ENCODE measurements around the gene B2M. TPM values are rescaled to one million over a fixed set of nuclear protein-coding genes. Genes with fewer than 3 reads are reported as not detected.

The B2M gene
- total and polyA plus RNA-seq, 10 of the 15 experiments (the other 5 are each of a cell fraction or from before 2014, with no cell fraction given) = 2,901 to 22,794 (median 8,374) TPM

DNA sequence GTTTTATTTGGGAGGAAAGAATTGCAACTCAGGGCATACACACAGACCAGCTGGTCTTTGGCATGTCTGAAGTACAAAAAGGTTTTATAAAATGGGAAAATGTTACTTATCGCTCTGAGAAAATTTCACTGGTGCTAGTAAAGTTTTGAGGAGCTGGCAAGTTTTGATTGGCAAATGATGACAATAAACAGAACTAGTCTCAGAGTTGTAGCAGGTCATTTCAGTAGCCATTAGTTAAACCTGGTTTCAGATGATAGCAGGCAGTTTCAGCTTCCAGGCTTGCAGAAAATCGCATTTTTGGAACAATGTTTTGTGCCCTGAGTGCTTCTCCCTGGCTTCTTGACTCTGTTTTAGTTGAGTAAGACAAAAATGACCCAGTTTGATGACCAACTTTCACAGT, 10.7 kb downstream of the B2M start (continued):
- TF ChIP-seq ATF3 (IDR thresholded peaks at IDR 0.05; ENCODE audit: borderline replicate concordance, extremely low read depth, low read depth, low read length) = no peak
- no peak for TF ChIP-seq HDGF (IDR thresholded peaks at IDR 0.05)
- TF ChIP-seq EED (IDR thresholded peaks at IDR 0.05; ENCODE audit: low read depth) = peak; percentile 49; the same call in 1 of the 2 replicates
- TF ChIP-seq ATF7 (IDR thresholded peaks at IDR 0.05; ENCODE audit: low read depth) = 0 out of 2 replicates have a peak, but pooled peaks have one; percentile 26
- no peak for TF ChIP-seq RELA (IDR thresholded peaks at IDR 0.05; ENCODE audit: borderline replicate concordance, partially characterized antibody)
- no peak for TF ChIP-seq NRF1 (conservative IDR thresholded peaks at IDR 0.05; ENCODE audit: low read depth, low read length)
- 0 out of 2 replicates have a peak, but pooled peaks have one; percentile 45 for TF ChIP-seq GATAD2B (conservative IDR thresholded peaks at IDR 0.05; ENCODE audit: low read depth)
- no peak for TF ChIP-seq CHD2 (IDR thresholded peaks at IDR 0.05; ENCODE audit: borderline replicate concordance, low read depth, low read length)
- TF ChIP-seq ZNF622 (IDR thresholded peaks at IDR 0.05) = no peak
- TF ChIP-seq, protein P1, sequence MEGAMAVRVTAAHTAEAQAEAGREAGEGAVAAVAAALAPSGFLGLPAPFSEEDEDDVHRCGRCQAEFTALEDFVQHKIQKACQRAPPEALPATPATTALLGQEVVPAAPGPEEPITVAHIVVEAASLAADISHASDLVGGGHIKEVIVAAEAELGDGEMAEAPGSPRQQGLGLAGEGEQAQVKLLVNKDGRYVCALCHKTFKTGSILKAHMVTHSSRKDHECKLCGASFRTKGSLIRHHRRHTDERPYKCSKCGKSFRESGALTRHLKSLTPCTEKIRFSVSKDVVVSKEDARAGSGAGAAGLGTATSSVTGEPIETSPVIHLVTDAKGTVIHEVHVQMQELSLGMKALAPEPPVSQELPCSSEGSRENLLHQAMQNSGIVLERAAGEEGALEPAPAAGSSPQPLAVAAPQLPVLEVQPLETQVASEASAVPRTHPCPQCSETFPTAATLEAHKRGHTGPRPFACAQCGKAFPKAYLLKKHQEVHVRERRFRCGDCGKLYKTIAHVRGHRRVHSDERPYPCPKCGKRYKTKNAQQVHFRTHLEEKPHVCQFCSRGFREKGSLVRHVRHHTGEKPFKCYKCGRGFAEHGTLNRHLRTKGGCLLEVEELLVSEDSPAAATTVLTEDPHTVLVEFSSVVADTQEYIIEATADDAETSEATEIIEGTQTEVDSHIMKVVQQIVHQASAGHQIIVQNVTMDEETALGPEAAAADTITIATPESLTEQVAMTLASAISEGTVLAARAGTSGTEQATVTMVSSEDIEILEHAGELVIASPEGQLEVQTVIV (IDR thresholded peaks at IDR 0.05; ENCODE audit: borderline replicate concordance, partially characterized antibody) = no peak
- TF ChIP-seq TBL1XR1 (IDR thresholded peaks at IDR 0.05; ENCODE audit: low read depth, low read length) = no peak
- no peak for TF ChIP-seq MEF2B (IDR thresholded peaks at IDR 0.05; ENCODE audit: partially characterized antibody, poor library complexity, severe bottlenecking)
- TF ChIP-seq POLR2AphosphoS2 (IDR thresholded peaks at IDR 0.05; ENCODE audit: low read depth, low read length) = no peak
- peak; percentile 62 for TF ChIP-seq MTA2 (IDR thresholded peaks at IDR 0.05; ENCODE audit: low read depth)
- TF ChIP-seq ZNF207 (IDR thresholded peaks at IDR 0.05; ENCODE audit: borderline replicate concordance) = no peak
- TF ChIP-seq NR2C2 (IDR thresholded peaks at IDR 0.05; ENCODE audit: borderline replicate concordance, control insufficient read depth, insufficient read length, low read depth) = no peak
- TF ChIP-seq WRNIP1 (IDR thresholded peaks at IDR 0.05; ENCODE audit: borderline replicate concordance, low read depth, low read length) = no peak
- TF ChIP-seq NFYB (IDR thresholded peaks at IDR 0.05; ENCODE audit: insufficient read depth, low read depth, low read length) = peak; percentile 36; the same call in 1 of the 2 replicates
- TF ChIP-seq, protein P2, sequence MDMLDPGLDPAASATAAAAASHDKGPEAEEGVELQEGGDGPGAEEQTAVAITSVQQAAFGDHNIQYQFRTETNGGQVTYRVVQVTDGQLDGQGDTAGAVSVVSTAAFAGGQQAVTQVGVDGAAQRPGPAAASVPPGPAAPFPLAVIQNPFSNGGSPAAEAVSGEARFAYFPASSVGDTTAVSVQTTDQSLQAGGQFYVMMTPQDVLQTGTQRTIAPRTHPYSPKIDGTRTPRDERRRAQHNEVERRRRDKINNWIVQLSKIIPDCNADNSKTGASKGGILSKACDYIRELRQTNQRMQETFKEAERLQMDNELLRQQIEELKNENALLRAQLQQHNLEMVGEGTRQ (IDR thresholded peaks at IDR 0.05; ENCODE audit: borderline replicate concordance, low read depth, low read length) = no peak
- peak; percentile 35; the same call in 1 of the 2 replicates for TF ChIP-seq NFIC (IDR thresholded peaks at IDR 0.05; ENCODE audit: low read depth, low read length)
- no peak for TF ChIP-seq ZBED1 (IDR thresholded peaks at IDR 0.05; ENCODE audit: borderline replicate concordance)
- TF ChIP-seq, protein P3, sequence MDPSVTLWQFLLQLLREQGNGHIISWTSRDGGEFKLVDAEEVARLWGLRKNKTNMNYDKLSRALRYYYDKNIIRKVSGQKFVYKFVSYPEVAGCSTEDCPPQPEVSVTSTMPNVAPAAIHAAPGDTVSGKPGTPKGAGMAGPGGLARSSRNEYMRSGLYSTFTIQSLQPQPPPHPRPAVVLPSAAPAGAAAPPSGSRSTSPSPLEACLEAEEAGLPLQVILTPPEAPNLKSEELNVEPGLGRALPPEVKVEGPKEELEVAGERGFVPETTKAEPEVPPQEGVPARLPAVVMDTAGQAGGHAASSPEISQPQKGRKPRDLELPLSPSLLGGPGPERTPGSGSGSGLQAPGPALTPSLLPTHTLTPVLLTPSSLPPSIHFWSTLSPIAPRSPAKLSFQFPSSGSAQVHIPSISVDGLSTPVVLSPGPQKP (IDR thresholded peaks at IDR 0.05; ENCODE audit: low read depth, low read length) = no peak
- TF ChIP-seq ETV6 (conservative IDR thresholded peaks at IDR 0.05 in 1 of 2, IDR thresholded peaks at IDR 0.05 in 1 of 2; ENCODE audit: borderline replicate concordance in 1 of 2, low read depth in 1 of 2) = peak in 1 of 2 experiments; percentile 55; a peak in 1 of 4 replicates
- no peak for TF ChIP-seq NFYA (IDR thresholded peaks at IDR 0.05; ENCODE audit: borderline replicate concordance, low read depth, low read length)
